CD4-positive, alpha-beta T cell treated with Interleukin-17A for 1 hour (primary cell): ENCODE results near the gene FAAP100.

Experiments used
- DNase-seq: peaks from one replicate; pipeline ENCODE4 v3.0.0-alpha.2; 2020

The FAAP100 gene

DNA sequence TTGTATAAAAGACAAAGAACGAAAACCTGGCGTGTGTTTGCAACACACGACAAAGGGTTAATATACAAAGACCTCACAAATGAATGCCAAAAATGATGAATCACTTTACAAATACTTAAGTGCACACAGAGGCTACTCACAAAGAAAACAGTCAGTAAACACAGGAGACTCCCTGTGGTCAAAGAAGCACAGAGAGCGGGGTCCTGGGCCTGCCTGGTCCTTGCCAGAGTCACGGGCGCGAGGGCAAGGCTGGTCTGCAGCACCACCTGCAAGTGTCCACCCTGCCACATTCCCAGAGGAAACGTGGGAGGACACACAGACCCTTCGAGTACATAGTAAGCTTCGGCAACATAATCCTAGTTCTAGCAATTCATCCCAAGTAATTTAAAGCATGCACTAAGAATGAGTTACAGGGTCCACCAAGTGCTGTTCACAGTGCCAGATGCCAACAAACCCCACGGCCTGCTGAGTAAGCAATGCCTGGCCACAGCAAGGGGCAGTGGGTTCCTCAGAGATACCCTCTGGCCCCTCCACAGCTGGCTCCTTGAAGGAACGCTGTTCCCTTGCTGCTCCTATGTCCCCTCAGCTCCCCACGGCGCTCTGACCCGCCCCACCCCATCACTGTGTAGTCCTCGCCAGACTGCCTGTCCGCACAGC, 24.6 kb upstream of the FAAP100 start:
- DNase-seq = no peak

DNA sequence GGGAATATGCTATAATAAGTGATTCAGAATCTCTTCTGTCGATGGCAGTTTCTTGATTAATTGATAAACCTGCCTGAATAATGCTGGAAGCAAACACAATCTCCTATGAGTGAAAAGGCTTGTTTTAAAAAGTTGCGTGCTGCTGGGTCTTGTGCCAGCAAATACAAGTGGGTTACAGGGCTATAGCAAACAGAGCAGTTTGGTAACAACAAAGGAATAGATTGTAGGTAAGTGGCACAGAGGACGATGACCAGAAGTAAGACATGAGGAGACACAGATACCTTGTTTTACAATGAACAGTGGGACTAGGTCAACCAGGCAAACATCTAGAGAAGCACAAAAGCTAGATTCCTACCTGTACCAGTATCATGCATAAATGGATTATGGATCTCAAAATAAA, 23.7 kb upstream of the FAAP100 start:
- no peak for DNase-seq

DNA sequence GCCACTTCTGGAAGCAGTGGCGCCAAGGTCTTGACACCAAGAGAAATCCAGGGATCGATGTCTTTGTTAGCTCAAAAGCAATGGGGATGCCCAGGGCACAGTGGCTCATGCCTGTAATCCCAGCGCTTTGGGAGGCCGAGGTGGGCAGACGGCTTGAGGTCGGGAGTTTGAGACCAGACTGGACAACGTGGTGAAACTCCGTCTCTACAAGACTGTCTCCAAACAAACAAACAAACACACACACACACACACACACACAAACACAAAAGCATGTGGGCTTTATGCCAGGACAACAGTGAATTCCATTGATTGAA, 22.4 kb upstream of the FAAP100 start:
- DNase-seq = no peak

DNA sequence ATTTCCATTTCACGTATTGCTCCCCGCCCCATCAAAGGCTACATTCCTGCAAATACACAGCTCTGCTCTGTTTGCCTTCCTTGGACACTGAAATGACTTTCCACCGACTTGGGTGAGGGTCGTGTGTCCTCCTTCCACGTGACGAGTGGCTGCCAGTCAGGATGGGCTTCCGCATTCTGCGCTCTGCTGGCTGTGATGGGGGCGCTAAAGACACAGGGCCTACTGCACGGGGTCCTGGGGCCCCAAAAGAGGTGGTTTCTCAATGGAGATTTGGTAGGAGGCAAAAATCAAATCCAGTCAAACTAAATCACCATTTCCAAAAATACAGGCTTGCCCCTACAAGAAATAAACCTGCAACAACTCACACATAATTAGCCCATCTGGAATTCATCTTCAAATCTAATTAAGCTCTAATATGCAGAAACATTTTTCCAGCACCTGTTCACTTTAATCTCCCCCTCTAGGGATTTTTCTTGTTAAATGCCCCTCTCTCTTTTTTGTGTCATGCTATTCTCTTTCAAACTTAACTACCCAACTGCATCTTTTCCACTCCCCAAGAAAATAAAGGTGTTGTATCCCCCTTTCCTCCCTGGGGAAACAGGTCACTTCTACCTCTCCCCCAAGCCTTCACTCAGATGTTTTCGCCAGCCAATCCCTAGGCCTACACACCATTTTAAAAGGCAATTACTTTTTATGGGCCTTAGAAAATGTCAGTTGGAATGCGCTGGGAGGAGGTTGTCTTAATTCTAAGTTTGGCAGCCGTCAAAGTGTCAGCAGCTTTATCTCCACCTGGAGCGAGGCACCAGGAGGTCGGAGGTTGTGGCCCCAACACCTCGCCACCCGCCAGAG, 21.9 kb upstream of the FAAP100 start:
- DNase-seq = no peak

GRCh38 chr17:81572563-81573168, 20.5 kb upstream of the FAAP100 start:
- no peak for DNase-seq

- no peak for DNase-seq
Observed at GRCh38 chr17:81570964-81571363, 18.8 kb upstream of the FAAP100 start.

GRCh38 chr17:81569986-81570514, 17.9 kb upstream of the FAAP100 start:
- DNase-seq = no peak

DNA sequence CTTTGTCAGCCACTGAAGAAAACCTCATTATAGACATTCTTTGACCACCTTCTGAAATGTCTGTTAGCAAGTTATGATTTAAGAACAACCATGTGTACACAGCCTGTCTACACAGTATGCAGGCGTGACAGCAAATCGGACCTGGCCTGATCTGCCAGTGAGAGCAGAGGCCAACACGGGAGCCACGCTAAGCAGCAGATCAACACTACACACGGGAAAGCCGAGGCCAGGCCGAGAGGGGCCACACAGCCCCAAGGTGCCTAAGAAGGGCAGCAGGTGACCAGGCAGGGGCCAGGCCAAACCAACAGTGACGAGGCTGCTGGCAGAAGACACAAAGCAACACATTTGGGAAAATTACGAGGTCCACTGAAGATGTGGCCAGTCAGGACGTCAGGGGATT, 16.3 kb upstream of the FAAP100 start:
- DNase-seq = no peak

DNA sequence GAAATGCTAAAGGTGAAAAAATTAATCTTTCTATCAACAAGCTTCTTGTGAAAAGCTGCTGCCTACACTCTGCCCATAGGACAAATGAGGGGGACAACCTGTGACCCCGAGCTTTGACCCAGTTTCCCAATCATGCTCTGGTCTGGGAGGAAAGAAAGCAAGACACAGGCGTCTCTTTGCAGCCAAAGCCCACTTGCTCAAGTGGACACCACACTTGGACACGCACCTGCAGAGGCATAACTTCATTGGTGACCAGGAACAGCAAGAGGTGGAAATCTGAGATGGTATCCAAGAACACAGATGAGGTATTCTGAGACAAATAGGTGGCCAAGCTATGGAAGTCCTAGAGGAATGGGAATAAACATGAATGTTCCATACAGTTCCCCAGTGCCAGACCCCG, 15.0 kb upstream of the FAAP100 start:
- DNase-seq = no peak

GRCh38 chr17:81566461-81567126, 14.4 kb upstream of the FAAP100 start:
- no peak for DNase-seq

- DNase-seq = no peak
Observed at GRCh38 chr17:81565231-81565630, 13.1 kb upstream of the FAAP100 start.

DNA sequence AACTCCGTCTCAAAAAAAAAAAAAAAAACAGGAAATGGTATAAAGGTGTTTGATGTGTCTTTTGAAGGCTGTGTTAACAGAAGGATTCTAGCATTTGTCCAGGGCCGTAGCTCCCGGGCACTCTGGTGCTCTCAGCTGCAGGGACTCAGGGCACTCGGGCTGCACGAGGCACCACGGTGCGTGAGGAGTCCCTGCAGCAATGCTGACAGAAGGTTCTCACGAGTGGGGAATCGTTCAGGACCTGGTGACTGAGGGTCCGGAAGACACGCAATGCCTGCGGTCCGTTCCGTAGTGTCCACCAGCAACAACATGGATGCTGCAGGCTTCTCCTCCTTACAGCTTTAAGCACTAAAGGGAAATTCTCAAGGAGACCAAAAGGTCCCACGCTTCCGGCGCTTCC, 12.6 kb upstream of the FAAP100 start:
- no peak for DNase-seq

- DNase-seq = no peak
Observed at GRCh38 chr17:81563861-81564586, 11.9 kb upstream of the FAAP100 start.

- DNase-seq = no peak
Observed at GRCh38 chr17:81561494-81561885, 9.3 kb upstream of the FAAP100 start.

GRCh38 chr17:81558941-81559806, 7.0 kb upstream of the FAAP100 start:
- DNase-seq = no peak

- DNase-seq = no peak
Observed at GRCh38 chr17:81558115-81558468, 5.9 kb upstream of the FAAP100 start.

GRCh38 chr17:81557276-81558114, 5.3 kb upstream of the FAAP100 start:
- no peak for DNase-seq

DNA sequence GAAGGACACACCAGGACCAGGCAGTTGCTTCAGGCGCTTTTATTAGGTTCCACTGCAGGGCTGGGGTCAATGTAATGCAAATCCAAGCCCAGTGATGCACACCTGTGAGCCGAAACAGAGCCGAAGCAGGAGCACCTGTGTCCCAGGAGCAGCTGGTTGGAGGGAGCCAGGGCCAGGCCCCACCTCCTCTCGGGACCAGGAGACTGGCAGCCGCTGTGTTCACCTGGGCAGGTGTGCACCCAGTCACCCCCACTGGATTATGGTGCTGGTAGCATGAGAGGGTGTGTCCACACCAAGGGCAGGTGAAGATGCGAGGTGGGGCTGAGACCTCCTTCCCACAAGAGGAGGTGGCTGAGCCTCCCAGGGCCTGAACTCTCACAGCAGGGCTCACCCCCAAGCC, 4.7 kb upstream of the FAAP100 start:
- DNase-seq = no peak

DNA sequence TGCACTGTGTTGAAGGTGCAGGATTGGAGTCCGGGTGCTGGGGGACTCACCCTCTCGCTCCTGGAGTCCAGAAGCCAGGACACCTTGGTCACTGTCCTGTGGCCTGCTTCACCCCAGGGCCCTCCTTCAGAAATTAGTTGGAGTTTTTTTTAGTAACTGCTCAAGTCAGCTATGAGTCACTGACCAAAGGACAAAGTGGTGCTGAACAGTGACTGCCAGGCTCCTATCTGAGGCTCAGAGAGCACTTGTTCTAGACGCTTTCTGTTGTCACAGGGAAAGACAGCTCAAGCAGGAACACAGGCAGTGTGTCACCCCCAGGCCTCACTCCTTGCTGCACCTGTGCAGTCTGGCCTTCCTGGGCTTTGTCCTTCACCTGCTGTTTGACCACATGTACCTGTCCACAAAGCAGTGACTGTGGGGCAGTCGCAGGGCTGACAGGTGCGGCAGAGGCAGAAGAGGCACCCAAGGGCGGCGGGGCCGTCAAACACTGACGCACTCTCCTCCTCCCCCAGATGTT, 4.1 kb upstream of the FAAP100 start:
- DNase-seq = no peak

DNA sequence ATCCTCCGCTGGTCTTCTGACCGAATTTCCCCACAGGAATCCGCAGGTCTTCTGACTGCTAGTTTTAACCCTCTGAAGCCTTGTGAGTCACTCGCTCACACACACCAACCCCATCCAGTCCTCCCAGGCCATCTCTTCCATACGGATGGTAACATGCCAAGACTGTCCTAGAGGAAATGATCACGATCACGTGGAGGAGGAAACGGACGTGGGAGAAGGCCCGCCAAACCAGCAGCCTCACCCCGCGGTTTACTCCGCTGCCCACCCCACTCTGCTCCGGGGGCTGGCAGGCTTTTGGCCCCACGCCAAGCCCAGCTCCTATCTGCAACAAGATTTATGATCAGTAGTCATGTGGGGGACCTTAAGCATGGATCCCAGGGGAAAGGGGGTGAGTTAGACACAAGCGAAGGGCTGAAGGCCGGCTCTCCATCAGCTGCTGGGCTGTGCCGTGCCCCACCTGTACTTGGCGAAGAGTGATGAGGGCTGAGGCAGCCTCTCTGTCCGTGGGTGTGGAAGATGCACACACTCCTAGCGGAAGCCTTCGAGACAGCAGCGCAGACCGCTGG, 1.5 kb upstream of the FAAP100 start:
- DNase-seq = no peak
